Stimulated activated CD8-positive, alpha-beta memory T cell treated with anti-CD3 and anti-CD28 coated beads, Interleukin-15, amount 100 ng/mL, for 4 hours (primary cell): ENCODE results near the gene LRRC8C.
"Not testable (repeated sequence)": the region's sequence is repeated elsewhere in the genome, so short reads cannot be mapped to it uniquely, and the experiment has no call there.

Experiments used
- DNase-seq, 2 donors: peaks; one replicate each; pipeline ENCODE4 v3.0.0-alpha.2; 2020; ENCODE audit warnings: low read depth in 2 of 2

The LRRC8C gene

GRCh38 chr1:89607586-89608318 is 25.2 kb upstream of the LRRC8C start:
- DNase-seq, result no peak

GRCh38 chr1:89608319-89608983 is 24.5 kb upstream of the LRRC8C start:
- DNase-seq, result peak in 1 of 2 donors; percentile 67

GRCh38 chr1:89608984-89609725 is 23.8 kb upstream of the LRRC8C start:
- DNase-seq, result peak in 1 of 2 donors; percentile 28

- no peak for DNase-seq
These were observed 23.0 kb upstream of the LRRC8C start for GRCh38 chr1:89609781-89610456.

GRCh38 chr1:89610457-89611011 is 22.4 kb upstream of the LRRC8C start:
- DNase-seq, result peak in 1 of 2 donors; percentile 10

GRCh38 chr1:89611721-89612120 is 21.2 kb upstream of the LRRC8C start:
- no peak for DNase-seq

GRCh38 chr1:89613928-89614327 is 19.0 kb upstream of the LRRC8C start:
- no peak for DNase-seq

GRCh38 chr1:89615676-89616598 is 17.0 kb upstream of the LRRC8C start:
- no peak for DNase-seq

GRCh38 chr1:89616844-89617627 is 15.9 kb upstream of the LRRC8C start:
- no peak for DNase-seq

GRCh38 chr1:89620664-89621063 is 12.3 kb upstream of the LRRC8C start:
- no peak for DNase-seq

- no peak for DNase-seq
These were observed 10.0 kb upstream of the LRRC8C start for GRCh38 chr1:89622895-89623294.

GRCh38 chr1:89624314-89624713 is 8.6 kb upstream of the LRRC8C start:
- no peak for DNase-seq

GRCh38 chr1:89624715-89625323 is 8.1 kb upstream of the LRRC8C start:
- no peak for DNase-seq

GRCh38 chr1:89627596-89627962 is 5.3 kb upstream of the LRRC8C start:
- no peak for DNase-seq

- no peak for DNase-seq
These were observed 3.8 kb upstream of the LRRC8C start for GRCh38 chr1:89629146-89629545.

- DNase-seq, result not testable (repeated sequence)
These were observed 3.3 kb upstream of the LRRC8C start for GRCh38 chr1:89629600-89629999.

GRCh38 chr1:89630048-89630447 is 2.9 kb upstream of the LRRC8C start:
- no peak for DNase-seq

- no peak for DNase-seq
These were observed 884 bp upstream of the LRRC8C start for GRCh38 chr1:89631816-89632656.
